Peyer's patch (tissue), 4 donors: Measurements from ENCODE around the gene ADRA2A.

ENCODE experiments used
- CTCF ChIP-seq, 6 experiments: fragments of 450-650 bp in 4 of 6; fragments of 200-600 bp in 2 of 6; sonication (generic) in 1 of 6; IDR thresholded peaks; one replicate each; pipeline ENCODE4 v1.5.1; 2017 to 2019; ENCODE audit warnings: antibody characterized with exemption in 6 of 6, mild to moderate bottlenecking in 3 of 6, moderate library complexity in 1 of 6
- POLR2A ChIP-seq, 2 donors: fragments of 450-650 bp; IDR thresholded peaks; one replicate each; pipeline ENCODE4 v1.5.1; 2017; ENCODE audit warnings: antibody characterized with exemption in 2 of 2, mild to moderate bottlenecking in 2 of 2, moderate library complexity in 2 of 2

GRCh38 chr10:111116762-111117445 lies 40.1 kb downstream of the ADRA2A start:
- TF ChIP-seq CTCF (IDR thresholded peaks at IDR 0.05), result no peak
- TF ChIP-seq POLR2A (IDR thresholded peaks at IDR 0.05), result no peak
